HG03039 (cell line): ENCODE results near the gene DMRTC2.

Experiments
- ATAC-seq: cut with Tn5 transposase; IDR thresholded peaks from one replicate; pipeline ENCODE4 v1.9.1; 2021; ENCODE audit warnings: mild to moderate bottlenecking, moderate library complexity; ENCODE audit not compliant: unreplicated experiment

The DMRTC2 gene

DNA sequence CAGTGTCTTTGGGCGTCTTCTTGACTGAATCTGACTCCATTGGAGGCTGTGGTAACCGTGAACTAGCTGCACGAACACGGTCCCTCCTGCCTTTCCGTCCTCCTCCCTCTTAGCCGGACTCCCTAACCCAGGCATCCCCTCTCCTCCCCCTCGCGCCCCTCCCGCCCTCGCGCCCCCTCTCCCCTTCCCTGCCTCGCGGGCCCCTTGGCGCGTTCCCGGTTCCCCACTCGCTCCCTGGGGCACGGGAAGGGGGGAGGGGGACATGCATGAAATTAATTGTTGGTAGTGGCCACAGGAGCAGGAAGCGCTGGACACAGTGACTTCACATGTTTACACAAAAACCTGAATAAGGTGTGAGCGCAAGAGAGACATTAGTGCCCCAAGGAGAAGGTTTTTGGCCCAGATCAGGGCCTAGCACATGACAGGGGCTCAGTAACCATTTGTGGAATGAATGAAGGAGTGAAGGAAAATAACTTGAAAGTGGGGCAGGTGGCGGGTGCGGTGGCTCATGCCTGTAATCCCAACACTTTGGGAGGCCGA lies 279 bp downstream of the DMRTC2 start:
- ATAC-seq: no peak

GRCh38 chr19:41847351-41848105 lies 2.7 kb downstream of the DMRTC2 start:
- ATAC-seq: no peak

DNA sequence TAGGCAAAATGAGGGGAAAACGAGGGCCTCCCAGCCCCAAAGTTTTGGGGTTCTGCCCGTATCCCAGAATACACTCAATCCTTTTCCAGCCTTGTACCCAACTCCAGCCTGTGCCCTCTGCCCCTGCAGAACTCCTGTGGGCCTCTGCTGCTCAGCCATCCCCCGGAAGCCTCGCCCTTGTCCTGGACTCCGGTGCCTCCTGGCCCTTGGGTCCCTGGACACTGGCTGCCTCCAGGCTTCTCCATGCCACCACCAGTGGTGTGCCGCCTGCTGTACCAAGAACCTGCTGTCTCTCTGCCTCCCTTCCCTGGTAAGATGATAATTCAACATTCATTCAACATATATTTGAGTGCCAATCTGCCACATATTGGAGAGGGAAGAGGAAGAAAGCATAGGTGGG lies 3.8 kb downstream of the DMRTC2 start:
- ATAC-seq: no peak

- ATAC-seq: no peak
Observed at GRCh38 chr19:41849067-41849466, 4.2 kb downstream of the DMRTC2 start.

- ATAC-seq: no peak
Observed at GRCh38 chr19:41850381-41850780, 5.5 kb downstream of the DMRTC2 start.

- no peak for ATAC-seq
Observed at GRCh38 chr19:41851456-41851855, 6.6 kb downstream of the DMRTC2 start.

GRCh38 chr19:41853344-41853743 lies 8.5 kb downstream of the DMRTC2 start:
- ATAC-seq: no peak

DNA sequence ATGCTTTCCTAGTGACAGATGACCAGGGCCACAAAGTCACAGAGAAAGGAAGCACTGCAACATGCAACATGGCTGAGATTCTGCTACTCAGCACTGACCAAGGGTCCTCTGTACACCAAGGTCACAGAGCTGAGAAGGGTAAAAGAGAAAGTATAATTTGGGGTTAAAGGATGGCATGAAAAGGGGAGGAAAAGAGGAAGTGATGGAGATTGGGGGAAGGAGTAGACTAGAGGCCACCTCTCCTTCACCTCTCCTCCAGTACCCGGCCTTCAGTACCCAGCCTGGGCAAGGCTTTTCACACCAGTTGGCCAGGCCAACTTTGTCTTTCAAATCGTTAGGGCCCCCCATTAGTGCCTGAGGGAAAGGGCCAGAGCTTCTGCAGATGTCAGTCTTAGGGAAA lies 8.9 kb downstream of the DMRTC2 start:
- no peak for ATAC-seq

GRCh38 chr19:41859213-41859617 lies 14.4 kb downstream of the DMRTC2 start:
- ATAC-seq: no peak

DNA sequence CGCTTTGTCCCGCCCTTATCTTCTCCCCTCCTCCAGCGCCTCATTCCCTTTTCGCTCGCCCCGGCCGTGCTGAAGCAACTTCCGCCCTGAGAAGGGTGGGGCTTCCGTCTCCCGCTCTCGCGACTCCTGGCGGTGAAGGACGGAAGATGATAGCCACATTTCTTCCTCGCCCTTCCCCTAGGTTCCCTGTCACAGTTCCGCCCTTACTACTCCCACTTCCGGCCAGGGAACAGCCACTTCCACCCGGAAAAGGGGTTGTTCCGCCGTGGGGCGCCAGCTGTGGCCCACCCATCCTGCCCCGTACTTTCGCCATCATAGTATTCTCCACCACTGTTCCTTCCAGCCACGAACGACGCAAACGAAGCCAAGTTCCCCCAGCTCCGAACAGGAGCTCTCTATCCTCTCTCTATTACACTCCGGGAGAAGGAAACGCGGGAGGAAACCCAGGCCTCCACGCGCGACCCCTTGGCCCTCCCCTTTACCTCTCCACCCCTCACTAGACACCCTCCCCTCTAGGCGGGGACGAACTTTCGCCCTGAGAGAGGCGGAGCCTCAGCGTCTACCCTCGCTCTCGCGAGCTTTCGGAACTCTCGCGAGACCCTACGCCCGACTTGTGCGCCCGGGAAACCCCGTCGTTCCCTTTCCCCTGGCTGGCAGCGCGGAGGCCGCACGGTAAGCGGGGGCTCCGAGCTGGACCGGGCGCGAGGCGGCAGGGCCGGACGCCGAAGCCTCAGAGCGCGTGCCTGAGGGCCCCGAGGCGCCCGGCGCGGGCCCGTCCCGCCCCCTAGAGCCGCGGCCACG lies 15.0 kb downstream of the DMRTC2 start, which contains the start of gene RPS19:
Gene RPS19 (plus strand): TSS at position 638 of the 801 bp plus-strand sequence. CDS start 520 bp downstream, outside the sequence.
- peak; percentile 81 for ATAC-seq

DNA sequence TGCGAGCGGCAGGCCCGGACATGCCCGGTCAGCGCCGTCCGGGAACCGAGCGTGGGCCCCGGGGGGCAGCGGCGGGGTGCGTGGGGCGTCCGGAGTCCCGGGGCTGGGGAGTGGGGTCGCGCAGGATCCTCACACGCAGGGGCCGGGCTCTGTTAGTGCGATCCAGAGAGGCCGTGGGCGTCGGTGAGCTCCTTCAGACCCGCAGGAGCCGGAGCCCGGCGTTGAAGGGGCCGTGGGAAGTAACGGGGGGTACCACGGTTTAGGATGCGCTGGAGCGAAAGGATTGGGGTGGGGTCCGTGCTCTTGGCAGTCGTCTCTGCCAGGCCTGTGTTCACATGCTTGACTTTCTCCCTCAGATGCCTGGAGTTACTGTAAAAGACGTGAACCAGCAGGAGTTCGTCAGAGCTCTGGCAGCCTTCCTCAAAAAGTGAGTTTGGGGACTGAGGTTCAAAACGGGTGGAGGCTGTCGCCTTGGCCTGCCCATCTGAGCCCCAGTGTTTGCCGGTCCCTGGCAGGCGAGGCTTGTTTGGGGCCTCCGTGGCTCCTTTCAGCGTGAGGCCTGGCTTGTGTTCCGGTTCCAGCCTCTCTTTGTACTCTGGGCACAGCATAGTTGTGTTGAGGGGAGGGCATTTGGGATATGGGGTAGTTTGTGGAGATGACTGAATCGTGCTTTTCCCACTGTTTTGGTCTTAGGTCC lies 15.7 kb downstream of the DMRTC2 start:
- ATAC-seq: no peak

GRCh38 chr19:41861116-41861768 lies 16.4 kb downstream of the DMRTC2 start:
- ATAC-seq: no peak

GRCh38 chr19:41861846-41862245 lies 17.0 kb downstream of the DMRTC2 start:
- no peak for ATAC-seq

- no peak for ATAC-seq
Observed at GRCh38 chr19:41862445-41862986, 17.7 kb downstream of the DMRTC2 start.

- ATAC-seq: no peak
Observed at GRCh38 chr19:41863209-41863931, 18.5 kb downstream of the DMRTC2 start.

DNA sequence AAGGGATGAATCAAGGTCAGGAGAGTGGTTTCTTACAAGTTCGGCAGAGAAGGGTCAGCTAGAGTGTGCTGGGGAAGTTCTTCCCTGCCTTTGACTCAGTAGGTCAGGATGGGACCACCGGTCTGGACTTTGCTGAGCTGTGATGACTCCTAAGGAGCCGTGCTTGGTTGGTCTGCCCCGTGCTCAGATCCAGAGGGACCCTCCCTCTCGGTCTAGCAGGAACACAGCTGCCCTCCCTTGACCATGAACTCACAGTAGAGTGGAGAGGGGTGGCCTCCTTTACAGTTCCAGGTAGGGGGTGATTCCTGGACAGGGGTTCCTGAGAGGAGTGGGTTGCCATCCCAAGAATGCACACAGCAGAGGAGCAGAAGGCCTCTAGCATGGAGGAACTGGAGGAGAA lies 19.5 kb downstream of the DMRTC2 start:
- ATAC-seq: no peak

DNA sequence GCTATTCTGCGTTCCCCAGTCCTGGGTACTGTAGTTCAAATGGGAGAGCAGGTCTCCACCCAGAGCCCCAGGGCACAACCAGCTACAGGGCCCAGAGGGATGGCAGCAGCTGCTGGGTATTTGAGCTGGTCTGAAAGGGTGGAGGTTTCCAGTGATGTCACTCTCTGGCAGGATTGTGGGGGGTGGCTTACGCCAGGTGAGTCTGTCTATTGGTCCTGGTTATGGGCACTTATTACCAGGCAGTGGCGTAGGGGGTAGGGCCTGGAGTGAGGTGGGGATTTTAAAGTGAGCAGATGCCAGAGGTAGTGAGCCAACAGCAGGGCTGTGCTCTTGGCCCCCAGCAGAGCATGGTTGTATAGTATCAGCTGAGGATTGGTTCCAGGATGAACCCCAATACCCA lies 21.4 kb downstream of the DMRTC2 start:
- no peak for ATAC-seq

DNA sequence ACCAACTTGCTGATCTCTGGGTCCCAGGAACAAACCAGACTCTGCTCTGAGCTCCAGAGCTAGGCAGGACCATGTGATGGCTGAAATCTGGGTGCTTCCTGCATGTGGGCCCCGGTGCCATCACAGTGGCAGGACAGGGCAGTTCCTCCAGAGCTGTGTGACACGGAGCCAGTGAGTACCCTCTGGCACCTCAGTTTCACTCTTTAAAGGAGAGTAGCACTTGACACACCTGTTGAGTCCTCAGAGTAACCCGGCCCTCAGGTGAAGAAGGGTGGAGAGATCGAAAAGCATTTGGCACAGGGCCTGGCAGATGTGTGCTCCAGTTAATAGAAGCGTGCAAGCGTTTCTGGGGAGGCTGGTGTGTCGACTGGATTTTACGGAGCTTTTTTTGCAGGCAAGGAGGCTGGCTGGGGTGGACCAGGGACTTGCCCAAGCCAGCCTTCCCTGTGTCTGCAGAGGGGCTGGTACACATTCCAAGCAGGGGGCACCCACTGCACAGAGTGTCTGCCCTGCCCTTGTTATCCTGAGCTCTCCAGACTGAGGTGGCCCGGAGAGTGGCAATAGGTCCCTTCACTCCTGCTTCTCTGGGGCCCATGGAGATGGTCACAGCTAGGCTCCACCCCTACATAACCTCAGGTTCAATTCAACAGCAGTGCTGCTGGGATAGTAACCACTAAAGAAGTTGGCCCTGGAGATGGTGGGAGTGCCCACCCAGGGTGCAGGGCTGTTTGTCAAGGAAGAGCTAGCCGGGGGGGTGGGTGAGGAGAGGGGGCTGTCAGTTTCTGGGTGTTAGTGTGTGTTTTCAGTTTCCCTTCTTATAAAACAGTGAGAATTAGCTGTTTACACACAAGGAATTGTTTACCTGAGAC lies 23.5 kb downstream of the DMRTC2 start:
- ATAC-seq: no peak

DNA sequence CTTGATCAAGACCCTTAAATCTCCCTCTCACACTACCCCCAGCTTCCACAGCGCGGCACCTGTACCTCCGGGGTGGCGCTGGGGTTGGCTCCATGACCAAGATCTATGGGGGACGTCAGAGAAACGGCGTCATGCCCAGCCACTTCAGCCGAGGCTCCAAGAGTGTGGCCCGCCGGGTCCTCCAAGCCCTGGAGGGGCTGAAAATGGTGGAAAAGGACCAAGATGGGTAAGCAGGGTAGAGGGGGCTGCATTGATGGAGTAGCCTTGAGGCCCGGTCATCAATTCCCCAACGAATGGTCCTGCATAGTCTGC lies 24.1 kb downstream of the DMRTC2 start:
- ATAC-seq: no peak
